ENCODE measurements around the gene MMAB.

DNA sequence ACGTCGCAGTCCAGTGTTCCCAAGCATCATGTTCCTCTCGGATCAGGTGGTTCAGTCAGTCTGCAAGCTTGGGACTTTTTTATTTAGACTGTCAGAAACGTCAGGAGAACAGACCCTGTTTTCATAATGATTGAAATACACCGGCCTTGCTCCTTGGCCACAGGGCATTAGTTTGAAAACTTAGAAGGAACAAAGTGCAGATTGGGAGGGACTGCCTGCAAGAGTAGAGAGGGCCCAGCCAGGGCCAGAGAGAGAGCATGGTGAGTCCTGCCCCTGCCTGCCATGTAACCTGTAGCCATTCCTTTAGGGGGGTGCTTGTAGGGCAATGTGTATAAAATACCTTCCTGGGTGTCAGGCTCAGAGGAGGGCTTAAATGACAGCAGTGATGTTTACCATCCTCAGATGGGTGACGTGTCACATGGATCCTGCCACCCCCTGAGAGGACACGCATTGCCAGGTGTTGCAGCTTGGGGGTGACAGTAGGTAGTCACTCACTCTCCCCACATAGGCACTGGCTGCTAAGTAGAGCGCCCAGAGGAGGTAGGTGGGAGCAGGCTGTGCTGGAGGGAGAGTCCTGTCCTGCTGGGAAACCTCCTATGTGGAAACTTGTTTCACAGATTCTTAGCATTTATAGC is 45.7 kb downstream of the MMAB start:
- TF ChIP-seq, protein P1, sequence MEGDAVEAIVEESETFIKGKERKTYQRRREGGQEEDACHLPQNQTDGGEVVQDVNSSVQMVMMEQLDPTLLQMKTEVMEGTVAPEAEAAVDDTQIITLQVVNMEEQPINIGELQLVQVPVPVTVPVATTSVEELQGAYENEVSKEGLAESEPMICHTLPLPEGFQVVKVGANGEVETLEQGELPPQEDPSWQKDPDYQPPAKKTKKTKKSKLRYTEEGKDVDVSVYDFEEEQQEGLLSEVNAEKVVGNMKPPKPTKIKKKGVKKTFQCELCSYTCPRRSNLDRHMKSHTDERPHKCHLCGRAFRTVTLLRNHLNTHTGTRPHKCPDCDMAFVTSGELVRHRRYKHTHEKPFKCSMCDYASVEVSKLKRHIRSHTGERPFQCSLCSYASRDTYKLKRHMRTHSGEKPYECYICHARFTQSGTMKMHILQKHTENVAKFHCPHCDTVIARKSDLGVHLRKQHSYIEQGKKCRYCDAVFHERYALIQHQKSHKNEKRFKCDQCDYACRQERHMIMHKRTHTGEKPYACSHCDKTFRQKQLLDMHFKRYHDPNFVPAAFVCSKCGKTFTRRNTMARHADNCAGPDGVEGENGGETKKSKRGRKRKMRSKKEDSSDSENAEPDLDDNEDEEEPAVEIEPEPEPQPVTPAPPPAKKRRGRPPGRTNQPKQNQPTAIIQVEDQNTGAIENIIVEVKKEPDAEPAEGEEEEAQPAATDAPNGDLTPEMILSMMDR (IDR thresholded peaks at IDR 0.05; ENCODE audit: low read depth, low read length, missing input control): no peak
- TF ChIP-seq JUND (IDR thresholded peaks at IDR 0.05) (no peak), RAD21 (IDR thresholded peaks at IDR 0.05) (no peak), HNF4G (IDR thresholded peaks at IDR 0.05) (no peak), RXRA (IDR thresholded peaks at IDR 0.05) (no peak), EGR1 (IDR thresholded peaks at IDR 0.05; ENCODE audit: low read depth in 2 of 2) (no peak), TAF1 (conservative IDR thresholded peaks at IDR 0.05) (no peak), SP1 (IDR thresholded peaks at IDR 0.05) (no peak), YY1 (IDR thresholded peaks at IDR 0.05) (no peak), HNF4A (conservative IDR thresholded peaks at IDR 0.05) (no peak), MAX (IDR thresholded peaks at IDR 0.05) (no peak), GABPA (IDR thresholded peaks at IDR 0.05 in 1 of 2, conservative IDR thresholded peaks at IDR 0.05 in 1 of 2) (no peak)
- TF ChIP-seq, protein P2, sequence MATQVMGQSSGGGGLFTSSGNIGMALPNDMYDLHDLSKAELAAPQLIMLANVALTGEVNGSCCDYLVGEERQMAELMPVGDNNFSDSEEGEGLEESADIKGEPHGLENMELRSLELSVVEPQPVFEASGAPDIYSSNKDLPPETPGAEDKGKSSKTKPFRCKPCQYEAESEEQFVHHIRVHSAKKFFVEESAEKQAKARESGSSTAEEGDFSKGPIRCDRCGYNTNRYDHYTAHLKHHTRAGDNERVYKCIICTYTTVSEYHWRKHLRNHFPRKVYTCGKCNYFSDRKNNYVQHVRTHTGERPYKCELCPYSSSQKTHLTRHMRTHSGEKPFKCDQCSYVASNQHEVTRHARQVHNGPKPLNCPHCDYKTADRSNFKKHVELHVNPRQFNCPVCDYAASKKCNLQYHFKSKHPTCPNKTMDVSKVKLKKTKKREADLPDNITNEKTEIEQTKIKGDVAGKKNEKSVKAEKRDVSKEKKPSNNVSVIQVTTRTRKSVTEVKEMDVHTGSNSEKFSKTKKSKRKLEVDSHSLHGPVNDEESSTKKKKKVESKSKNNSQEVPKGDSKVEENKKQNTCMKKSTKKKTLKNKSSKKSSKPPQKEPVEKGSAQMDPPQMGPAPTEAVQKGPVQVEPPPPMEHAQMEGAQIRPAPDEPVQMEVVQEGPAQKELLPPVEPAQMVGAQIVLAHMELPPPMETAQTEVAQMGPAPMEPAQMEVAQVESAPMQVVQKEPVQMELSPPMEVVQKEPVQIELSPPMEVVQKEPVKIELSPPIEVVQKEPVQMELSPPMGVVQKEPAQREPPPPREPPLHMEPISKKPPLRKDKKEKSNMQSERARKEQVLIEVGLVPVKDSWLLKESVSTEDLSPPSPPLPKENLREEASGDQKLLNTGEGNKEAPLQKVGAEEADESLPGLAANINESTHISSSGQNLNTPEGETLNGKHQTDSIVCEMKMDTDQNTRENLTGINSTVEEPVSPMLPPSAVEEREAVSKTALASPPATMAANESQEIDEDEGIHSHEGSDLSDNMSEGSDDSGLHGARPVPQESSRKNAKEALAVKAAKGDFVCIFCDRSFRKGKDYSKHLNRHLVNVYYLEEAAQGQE (IDR thresholded peaks at IDR 0.05): no peak
- TF ChIP-seq, protein P3, sequence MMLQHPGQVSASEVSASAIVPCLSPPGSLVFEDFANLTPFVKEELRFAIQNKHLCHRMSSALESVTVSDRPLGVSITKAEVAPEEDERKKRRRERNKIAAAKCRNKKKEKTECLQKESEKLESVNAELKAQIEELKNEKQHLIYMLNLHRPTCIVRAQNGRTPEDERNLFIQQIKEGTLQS (IDR thresholded peaks at IDR 0.05): no peak
